T-helper 1 cell (primary cell): ENCODE results near the gene SLC38A6.
"Not testable (repeated sequence)": the region's sequence is repeated elsewhere in the genome, so short reads cannot be mapped to it uniquely, and the experiment has no call there.

Source experiments
- DNase-seq, 5 donors: peaks; one replicate each; pipeline ENCODE4 v3.0.0-alpha.2; 2012 to 2020

The SLC38A6 gene

DNA sequence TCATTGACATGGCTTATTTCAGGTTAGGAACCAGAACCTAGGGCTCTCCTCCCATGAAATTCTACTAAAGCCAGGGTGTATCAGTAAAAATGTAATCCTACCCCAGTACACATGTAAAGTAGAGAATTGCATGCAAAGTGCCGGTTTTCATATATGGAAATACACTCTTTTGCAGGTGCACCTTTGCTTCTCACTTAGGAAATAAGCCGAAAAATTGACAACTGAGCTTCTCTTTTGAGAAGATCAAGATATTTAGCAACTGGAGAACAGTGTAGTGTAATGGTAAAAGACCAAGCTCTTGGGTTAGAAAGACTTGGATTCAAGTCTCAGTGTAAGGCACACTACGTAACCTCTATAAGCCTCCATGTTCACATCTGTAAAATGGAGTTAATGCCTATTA lies 82.4 kb downstream of the SLC38A6 start:
- DNase-seq, result no peak

DNA sequence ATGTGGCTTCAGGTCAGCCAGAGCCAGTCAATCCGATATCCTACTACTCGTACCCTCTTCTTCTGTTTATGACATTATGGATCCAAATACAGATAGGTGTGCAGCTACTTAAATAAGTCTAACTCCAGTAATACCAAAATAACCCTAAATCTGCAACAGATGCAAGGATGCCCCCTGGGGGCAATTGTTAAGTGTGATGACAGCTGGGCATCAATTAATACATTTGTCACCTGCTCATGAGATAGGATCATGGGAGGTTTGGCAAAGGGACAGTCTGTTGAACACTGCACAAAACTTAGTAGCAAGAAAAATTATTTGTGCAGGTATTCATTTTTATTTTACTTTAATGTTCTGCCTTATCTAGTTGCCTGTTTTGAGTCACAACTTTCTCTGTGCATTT lies 83.2 kb downstream of the SLC38A6 start:
- DNase-seq, result peak in 1 of 5 donors; percentile 20

DNA sequence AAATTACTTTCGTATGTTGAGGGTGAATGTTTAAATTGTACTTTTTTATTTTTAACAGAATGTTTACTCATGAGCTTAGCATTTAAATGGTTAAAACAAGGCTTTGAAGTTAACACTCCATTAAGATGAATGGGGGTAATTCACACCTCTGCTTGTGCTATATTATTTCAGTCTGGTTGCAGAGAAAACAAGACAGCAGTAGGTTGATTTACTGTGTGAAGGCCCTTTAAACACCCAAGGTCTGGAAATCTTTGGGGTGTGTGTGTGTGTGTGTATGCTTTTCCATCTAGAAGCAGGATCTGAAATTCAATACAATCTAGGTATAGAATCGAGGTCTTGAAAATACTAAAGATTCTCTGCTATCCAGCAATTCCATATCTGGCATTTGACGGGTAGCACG lies 83.8 kb downstream of the SLC38A6 start:
- DNase-seq, result no peak

DNA sequence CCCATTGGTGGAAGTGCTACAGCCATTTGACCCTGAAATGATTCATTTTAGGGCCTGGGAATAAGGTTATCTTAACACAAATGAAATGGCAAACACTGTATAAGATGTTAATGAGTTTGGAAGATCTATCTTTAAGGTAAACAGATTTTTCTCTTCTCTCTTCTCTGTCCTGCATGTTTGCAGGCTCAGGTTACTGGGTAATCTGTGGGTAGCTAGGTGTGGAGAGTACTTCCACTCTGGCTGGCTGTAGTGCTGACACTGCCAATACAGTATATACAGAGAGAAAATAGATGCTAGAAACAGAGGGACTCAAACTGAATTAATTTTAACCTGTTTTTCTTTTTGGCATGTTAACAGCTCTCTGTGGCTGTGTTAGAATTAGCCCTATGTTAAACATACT lies 84.6 kb downstream of the SLC38A6 start:
- no peak for DNase-seq

DNA sequence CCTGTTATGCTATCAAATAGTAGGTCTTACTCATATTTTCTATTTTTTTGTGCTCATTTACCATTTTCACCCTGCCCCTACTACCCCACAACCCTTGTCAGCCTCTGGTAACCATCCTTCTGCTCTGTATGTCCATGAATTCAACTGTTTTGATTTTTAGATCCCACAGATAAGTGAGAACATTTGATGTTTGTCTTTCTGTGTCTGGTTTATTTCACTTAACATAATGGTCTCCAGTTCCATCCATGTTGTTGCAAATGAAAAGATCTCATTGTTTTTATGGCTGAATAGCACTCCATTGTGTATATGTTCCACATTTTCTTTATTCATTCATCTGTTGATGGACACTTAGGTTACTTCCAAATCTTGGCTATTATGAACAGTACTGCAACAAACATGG lies 91.4 kb downstream of the SLC38A6 start:
- DNase-seq, result not testable (repeated sequence)

DNA sequence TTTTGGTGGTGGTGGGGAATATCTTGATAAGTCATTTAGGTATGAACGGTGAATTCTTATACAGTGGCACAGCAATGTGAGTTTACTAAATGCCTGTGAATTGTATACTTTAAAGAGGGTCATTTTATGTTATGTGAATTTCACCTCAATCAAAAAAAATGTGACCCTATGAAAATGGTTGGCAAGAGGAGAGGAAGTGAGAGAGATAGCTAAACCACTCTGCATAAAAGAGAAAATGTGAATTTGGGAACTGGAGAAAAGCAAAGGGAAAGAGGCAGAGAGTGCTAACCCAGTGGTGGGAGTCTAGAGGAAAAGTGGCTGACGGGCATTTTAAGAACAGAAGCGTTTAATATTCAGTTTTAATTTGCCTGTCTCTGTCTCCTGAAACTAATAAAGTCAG lies 93.8 kb downstream of the SLC38A6 start:
- no peak for DNase-seq

DNA sequence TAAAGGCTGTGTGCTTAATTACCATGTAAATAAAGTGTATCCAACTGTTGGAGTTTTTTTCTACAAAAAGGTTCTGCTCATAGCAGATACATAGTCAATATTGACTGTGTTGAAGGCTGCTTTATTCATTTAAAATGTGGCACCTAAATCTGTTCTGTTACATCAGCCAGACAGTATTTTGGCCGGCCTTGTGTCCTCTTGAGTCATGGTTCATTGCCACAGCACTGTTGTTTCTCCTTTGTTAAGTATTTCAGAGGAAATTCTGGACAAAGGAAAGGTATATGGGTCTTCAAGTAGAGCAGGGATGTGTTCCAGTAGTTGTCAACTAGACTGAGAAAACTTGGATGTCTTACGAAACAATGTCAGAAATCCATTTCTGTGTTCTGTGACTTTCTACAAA lies 95.5 kb downstream of the SLC38A6 start:
- DNase-seq, result no peak

DNA sequence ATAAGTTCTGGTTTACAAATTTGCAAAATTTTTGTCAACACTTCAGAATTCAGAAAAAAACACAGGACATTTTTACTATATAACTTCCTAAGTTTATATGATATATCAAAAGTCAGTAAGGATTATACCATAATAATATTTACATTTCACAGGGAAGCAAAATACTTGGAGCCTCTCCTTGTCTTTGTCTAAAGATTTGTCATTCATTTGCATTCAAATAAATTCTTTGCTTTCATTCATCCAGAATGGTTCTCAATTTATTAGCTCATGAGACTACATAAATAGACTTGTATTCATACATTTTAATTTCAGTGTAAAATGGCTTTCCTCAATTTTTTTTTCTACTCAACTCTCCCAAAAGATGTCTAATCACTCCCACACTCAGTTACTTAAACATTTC lies 96.4 kb downstream of the SLC38A6 start:
- no peak for DNase-seq

DNA sequence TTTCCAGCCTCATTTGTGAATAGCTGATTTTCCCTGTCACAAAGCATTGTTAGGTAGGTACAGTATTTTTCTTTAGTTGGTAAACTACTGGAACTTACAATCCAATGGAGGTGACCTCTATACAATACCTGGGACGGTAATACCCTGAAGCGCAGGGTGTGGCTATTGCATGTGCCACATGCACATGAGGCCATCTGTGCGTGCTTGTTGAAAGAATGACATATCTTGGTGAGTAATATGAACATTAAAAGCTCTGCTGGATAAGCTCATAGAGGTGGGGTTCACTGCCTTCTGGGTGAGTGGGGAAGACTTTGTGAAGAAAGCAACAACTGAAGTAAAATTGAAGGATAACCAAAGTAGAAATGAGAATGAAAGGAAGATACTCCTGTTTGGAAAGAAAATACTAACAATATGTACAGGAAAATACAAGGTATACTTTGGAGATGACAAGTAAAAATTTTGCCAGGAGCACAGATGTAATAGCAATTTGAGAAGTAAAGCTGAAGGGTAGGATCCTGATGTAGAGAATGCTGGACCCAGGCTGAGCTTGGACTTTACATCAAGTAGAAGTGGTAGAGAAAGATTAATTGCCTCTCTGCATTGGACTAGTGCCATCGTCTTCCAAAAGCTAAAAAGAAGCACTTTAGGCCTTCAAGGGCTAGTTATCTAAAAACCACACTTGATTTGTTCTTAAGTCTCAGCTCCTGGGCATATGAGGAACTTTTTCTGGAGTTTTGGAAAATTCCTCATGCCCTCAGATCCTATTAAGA lies 97.1 kb downstream of the SLC38A6 start:
- DNase-seq, result no peak

DNA sequence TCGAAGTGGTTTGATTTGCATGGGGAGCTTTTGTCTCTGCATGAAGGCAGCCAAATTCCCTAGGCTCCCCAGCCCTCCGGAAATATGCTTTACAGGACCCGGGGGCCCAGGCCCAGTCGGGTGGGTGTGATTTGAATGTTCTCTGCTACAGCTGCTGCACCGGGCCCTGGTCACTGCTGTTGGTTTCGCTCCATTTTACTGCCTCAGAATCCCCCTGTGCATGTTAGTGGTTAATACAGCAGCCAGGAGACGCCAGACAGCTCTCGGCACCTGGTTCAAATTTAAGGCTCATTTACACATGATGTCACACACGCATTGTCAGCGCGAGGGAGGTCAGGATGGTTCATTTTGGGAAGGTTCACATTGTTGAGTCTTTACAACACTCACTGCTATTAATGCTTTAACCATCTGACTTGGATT lies 99.6 kb downstream of the SLC38A6 start:
- no peak for DNase-seq

DNA sequence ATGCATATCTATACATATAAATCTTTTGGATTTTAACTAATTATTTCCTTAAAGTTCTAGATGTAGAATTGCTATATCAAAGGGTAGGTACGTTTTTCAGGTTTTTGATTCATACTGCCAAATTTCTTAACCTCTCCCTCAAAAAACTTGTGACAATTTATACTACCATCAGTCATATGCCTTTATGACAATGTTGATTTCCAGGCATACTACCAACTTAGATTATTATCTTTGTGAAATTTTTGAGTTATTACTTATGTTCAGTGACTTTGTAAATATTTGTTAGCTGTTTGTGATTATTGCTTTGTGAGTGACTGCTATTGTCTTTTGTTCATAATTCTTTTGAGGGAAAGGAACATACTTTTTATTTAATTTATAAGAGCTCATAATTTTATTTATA lies 107.0 kb downstream of the SLC38A6 start:
- DNase-seq, result no peak

DNA sequence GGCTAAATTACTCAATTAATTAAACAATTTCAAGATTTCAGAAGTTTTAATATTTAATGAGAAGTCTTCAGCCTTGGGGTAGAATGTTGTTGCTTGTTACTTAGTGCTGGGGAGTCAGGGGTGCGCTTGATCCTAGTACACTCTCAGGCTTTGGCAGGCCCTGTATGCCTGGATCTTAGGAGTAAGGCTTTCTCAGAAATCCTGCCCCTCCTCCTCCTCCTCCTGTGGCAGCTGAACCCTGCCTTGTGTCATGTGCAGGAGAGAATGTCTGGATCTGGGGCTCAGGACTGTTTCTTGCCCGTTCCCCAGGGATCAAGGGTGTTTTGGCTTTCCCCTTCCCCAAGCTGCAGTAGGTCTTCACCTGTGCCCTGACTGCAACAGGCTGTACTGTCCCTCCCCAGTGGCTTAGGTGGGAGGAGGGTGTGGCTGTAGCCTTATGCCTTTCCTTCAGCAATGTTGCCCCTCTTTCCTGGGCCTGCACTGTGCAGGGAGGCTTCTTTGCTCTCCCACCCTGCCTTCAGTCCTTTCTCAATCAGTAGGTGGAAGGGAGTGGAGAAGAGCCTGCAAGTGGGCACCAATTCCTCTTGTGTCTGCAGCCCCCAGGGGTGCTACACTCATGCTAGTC lies 108.2 kb downstream of the SLC38A6 start:
- no peak for DNase-seq

DNA sequence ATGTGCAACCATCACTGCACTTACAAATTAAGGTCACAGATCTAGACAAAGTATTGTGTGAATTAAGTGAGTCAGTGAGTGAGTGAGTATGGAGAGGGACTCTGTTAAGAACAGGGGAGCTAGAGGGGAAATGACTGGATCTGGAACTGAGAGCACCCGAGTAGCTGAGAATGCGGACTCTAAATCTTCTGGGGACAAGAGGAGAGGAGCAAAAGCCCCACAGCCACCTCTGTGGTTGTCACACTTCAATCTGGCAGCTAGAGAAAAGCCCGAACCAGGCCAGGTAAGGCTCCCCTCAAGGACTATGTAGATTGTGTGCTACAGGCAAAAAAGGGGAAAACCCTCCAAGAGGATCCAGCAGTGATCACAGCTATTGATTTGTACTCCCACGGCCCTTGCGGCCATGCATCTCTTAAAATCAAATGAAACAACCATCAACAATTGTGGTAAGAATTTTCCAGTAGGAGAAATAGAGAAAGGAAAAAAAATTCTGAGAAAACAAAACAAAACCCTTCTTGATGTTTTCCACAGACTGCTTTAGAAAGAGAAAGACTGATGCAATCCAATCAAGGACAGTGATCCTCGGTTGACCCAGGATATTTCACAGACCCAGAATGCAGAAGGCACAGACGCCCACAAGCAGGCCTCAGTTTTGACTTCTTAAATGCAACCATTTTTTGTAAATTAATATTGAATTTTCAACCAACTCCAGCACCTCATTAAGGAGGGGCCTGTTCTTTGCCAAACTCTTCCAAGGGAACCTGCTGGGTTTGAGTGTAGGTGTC lies 109.6 kb downstream of the SLC38A6 start:
- DNase-seq, result peak in 1 of 5 donors; percentile 42

DNA sequence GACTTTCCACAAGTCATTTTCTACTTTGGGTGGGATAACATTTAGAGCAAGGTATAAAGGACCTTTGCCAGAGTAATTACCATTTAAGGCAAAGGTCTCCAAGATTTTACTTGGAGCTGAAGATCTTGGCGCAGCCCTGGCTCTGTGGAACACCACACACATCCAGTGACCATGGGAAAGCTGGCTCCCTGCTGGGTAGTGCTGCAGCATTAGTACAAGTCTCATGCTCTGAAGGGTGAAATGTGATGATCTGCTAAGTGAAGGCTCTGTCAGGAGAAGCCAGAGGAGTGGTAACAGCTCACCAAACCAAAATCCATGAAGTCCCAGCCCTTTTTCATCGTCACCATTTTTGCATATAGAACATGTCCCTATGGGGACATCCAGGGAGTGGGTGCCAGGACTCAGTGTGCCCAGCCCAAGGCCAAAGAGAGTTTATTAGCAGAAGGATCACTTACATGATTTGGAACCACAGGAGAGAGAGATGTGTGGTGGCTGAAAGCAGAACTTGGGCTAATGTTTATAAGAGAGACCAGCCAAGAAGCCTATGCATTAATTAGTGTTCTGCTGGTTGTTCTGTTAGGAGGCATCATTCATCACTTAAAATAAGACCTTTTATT lies 110.7 kb downstream of the SLC38A6 start:
- no peak for DNase-seq

DNA sequence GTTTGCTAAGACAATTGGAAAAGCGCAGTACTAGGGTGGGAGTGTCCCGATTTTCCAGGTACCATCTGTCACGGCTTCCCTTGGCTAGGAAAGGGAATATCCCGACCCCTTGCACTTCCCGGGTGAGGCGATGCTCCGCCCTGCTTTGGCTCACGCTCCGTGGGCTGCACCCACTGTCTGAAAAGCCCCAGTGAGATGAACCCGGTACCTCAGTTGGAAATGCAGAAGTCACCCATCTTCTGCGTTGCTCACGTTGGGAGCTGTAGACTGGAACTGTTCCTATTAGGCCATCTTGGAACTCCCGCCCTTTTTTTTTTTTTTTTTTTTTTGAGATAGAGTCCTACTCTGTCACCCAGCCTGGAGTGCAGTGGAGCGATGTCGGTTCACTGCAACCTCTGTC lies 117.1 kb downstream of the SLC38A6 start:
- DNase-seq, result not testable (repeated sequence)

DNA sequence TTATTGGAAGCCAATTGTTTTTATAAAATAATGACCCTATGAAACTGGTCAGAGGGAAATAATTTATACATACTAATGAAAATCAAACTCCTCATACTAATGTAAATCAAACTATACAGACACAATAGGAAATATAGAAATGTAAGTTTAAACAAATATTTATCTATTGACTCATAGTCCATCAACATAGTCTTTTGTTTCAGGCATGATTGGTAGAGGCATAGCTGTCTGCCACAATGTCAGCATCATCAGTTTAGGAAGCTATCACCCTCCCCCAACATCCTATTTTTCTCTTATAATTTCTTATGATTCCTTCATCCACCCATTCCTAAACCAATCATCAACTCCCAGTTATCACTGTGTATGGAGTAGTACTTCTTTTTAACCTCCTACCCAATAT lies 117.7 kb downstream of the SLC38A6 start:
- DNase-seq, result no peak

DNA sequence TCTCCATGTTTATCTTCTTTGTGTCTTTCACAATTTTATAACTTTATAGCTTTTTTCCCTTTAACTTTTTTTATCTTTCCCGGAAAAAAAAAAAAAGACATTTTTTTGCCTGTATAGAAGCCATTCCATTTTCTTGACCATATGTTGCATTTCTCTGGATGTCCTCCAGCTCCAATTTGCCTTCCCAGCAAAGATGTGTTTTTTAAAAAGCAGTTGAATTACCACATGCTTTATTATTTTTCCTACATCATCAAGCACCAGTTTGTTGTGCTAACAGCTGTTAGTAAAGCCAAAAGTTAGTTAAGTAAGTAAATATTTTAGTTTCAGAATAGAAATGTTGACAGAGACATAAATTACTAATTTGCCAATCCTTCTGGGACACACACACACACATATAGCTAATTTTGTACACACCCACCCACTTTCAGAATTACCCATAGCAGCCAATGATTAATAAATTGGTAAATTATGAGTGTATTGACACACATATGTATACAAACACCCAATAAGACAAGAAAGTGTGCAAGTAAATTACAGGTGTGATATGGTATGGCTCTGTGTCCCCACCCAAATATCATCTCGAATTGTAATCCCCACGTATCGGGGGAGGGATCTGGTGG lies 118.3 kb downstream of the SLC38A6 start:
- no peak for DNase-seq

DNA sequence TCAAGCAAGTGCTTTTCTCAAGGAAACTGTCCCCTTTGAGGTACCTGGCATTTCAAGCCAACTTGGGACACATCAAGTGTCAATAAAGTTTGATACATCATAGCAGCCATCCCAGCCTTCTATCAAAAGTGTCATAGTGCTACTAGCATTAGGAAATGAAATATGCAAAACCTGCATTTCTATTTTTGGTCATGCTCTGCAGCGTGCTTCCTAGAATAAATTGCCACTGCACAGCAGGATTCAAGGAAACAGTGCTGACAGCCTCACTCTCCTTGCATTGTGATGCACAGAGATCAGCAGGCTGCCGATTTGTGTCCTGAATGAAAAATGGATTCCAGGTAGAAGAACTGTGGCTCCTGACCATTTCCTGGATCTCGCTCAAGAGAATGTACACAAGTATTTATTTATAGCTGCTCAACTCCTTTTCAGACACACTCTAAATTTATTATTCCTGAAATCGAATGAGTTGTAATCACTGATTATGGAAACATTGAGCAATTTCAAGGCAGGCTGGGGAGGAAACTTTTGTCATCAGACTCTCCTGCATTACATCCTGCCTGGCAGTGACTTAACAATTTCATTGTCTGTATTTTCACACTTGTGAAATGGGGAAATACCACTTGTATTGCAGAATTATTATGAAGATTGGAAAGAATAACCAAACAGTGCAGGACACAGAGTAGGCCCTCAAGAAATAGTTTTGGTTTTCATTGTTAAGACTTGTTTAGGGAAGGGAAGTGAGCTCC lies 120.9 kb downstream of the SLC38A6 start:
- peak in 1 of 5 donors; percentile 59 for DNase-seq
